ENCODE measurements around the gene CLDN1. TPM values are rescaled to one million over a fixed set of nuclear protein-coding genes. Genes with fewer than 3 reads are reported as not detected.

The CLDN1 gene
- total and polyA plus RNA-seq, 2 of the 8 experiments (the other 6 are each of a cell fraction or from before 2014, with no cell fraction given), result 3.1 to 6.1 TPM

- Histone ChIP-seq H4K8ac (ENCODE audit: extremely low read depth, insufficient read depth, low read length) (no peak overlapping the region), H3K27ac (ENCODE audit: low read depth, low read length) (no peak overlapping the region), H2BK12ac (ENCODE audit: low read depth, low read length) (no peak overlapping the region), H3K14ac (ENCODE audit: insufficient read length) (no peak overlapping the region), H2AFZ (ENCODE audit: low read length) (no peak overlapping the region), H2BK15ac (ENCODE audit: low read length) (no peak overlapping the region), H2AK5ac (ENCODE audit: low read depth, low read length) (no peak overlapping the region), H3K4me1 (replicated peaks in 1 of 4; ENCODE audit: control insufficient read depth in 3 of 4, insufficient read depth in 4 of 4, low read length in 3 of 4) (no peaks in the 10 kb centered on the region), H2BK20ac (ENCODE audit: low read length) (no peak overlapping the region), H3K9me3 (ENCODE audit: insufficient read depth in 2 of 2, low read depth in 1 of 2, low read length in 1 of 2) (no peaks in the 10 kb centered on the region), H3K79me2 (ENCODE audit: control insufficient read depth in 1 of 2, insufficient read depth in 2 of 2, low read length in 2 of 2) (no peaks in the 10 kb centered on the region), H4K20me1 (replicated peaks in 1 of 2; ENCODE audit: control insufficient read depth in 1 of 2, insufficient read depth in 2 of 2, low read length in 2 of 2) (no peaks in the 10 kb centered on the region), H3K18ac (ENCODE audit: extremely low read depth, low read length) (no peak overlapping the region), H3K27me3 (replicated peaks in 1 of 4; ENCODE audit: control insufficient read depth in 3 of 4, extremely low read depth in 1 of 4, insufficient read depth in 3 of 4, low read length in 3 of 4) (no peaks in the 10 kb centered on the region), H3K23me2 (ENCODE audit: low read depth, low read length) (no peaks in the 10 kb centered on the region), H4K5ac (ENCODE audit: insufficient read length, low read depth, low read length) (no peak overlapping the region), H2BK120ac (replicated peaks; ENCODE audit: low read depth, low read length) (no peak overlapping the region), H3K4ac (replicated peaks; ENCODE audit: insufficient read length, low read depth, low read length) (no peak overlapping the region), H3K56ac (replicated peaks; ENCODE audit: insufficient read length, low read depth, low read length) (no peak overlapping the region), H3K79me1 (ENCODE audit: low read depth, low read length) (no peaks in the 10 kb centered on the region), H3K23ac (ENCODE audit: insufficient read length) (no peak overlapping the region), H3K36me3 (ENCODE audit: control insufficient read depth in 2 of 4, insufficient read depth in 4 of 4, low read length in 3 of 4) (no peaks in the 10 kb centered on the region), H4K91ac (replicated peaks; ENCODE audit: insufficient read length, low read length) (no peak overlapping the region), H3K4me3 (ENCODE audit: extremely low read depth in 1 of 4, insufficient read depth in 2 of 4, low read depth in 3 of 4, low read length in 4 of 4) (no peak overlapping the region), H2BK5ac (ENCODE audit: low read depth, low read length) (no peak overlapping the region), H3K9ac (replicated peaks in 1 of 4; ENCODE audit: extremely low read depth in 1 of 4, low read depth in 3 of 4, low read length in 3 of 4) (no peak overlapping the region), H3K4me2 (ENCODE audit: insufficient read depth in 1 of 2, low read depth in 2 of 2, low read length in 2 of 2) (no peak overlapping the region)
- FAIRE-seq, result no peak
- 94% methylated on average over 1 of the region's 1 CpG; no CpG with 5 or more reads in 1 of the 2 experiments for WGBS, 2 experiments (ENCODE audit: extremely low coverage in 1 of 2, insufficient coverage in 1 of 2, insufficient read length in 1 of 2, insufficient replicate concordance in 2 of 2, low coverage in 1 of 2, low lambda C conversion rate in 2 of 2, missing lambda C conversion rate in 1 of 2)
- ChIA-PET POLR2A (ENCODE audit: partially characterized antibody) (no interaction called here), CTCF (ENCODE audit: partially characterized antibody) (interaction anchor here (0.6 to 2.0 kb wide), 4 partner anchors 9 to 518 kb away, joined by 3 to 5 read pairs (median 4); partner anchors contain the start of gene CLDN1)
- TF ChIP-seq NRF1 (IDR thresholded peaks at IDR 0.05; ENCODE audit: low read depth, low read length) (no peak), E2F6 (IDR thresholded peaks at IDR 0.05) (no peak), SAP30 (IDR thresholded peaks at IDR 0.05; ENCODE audit: insufficient read depth, insufficient replicate concordance, low read length) (no peak), JUN (IDR thresholded peaks at IDR 0.05; ENCODE audit: low read depth, low read length) (no peak), POU5F1 (IDR thresholded peaks at IDR 0.05; ENCODE audit: low read depth, low read length) (no peak)
- DNase-seq (ENCODE audit: low read depth in 1 of 2, low spot score in 2 of 2), result no peak
Observed at GRCh38 chr3:190265126-190265525, 57.1 kb downstream of the CLDN1 start.

All from H1 (cell line).